Stomach (tissue), 9 donors: ENCODE measurements around the gene PRRC1. TPM values are rescaled to one million over a fixed set of nuclear protein-coding genes. Genes with fewer than 3 reads are reported as not detected.

ENCODE experiments used
- DNase-seq, 2 donors: peaks; one replicate each; pipeline versions ENCODE4 v3.0.0 to v3.0.0-alpha.2; 2013 to 2019
- H3K27ac ChIP-seq, 5 donors: fragments of 200-600 bp in 4 of 5; sonication (generic) in 4 of 5; one replicate each; pipeline ENCODE4 v1.5.1; 2013 to 2019; ENCODE audit warnings: mild to moderate bottlenecking in 1 of 5, moderate library complexity in 1 of 5
- H3K27me3 ChIP-seq, 3 donors: fragments of 200-600 bp; sonication (generic); one replicate each; pipeline ENCODE4 v1.5.1; 2017 to 2019; ENCODE audit warnings: mixed run types in 1 of 3
- H3K36me3 ChIP-seq, 4 donors: fragments of 200-600 bp; sonication (generic); 1 replicate in 3 of 4; 2 replicates in 1 of 4; pipeline ENCODE4 v1.5.1; 2016 to 2019
- H3K4me1 ChIP-seq, 4 donors: fragments of 200-600 bp; sonication (generic); one replicate each; pipeline ENCODE4 v1.5.1; 2016 to 2019
- H3K4me3 ChIP-seq, 4 donors: fragments of 200-600 bp; sonication (generic) in 3 of 4; one replicate each; pipeline ENCODE4 v1.5.1; 2016 to 2019; ENCODE audit warnings: mild to moderate bottlenecking in 1 of 4
- H3K9me3 ChIP-seq, 4 donors: fragments of 200-600 bp; sonication (generic); one replicate each; pipeline ENCODE4 v1.5.1; 2016 to 2019
- CTCF ChIP-seq, 7 experiments: fragments of 450-650 bp in 4 of 7; fragments of 200-600 bp in 3 of 7; sonication (generic) in 3 of 7; IDR thresholded peaks; one replicate each; pipeline ENCODE4 v1.5.1; 2016 to 2019; ENCODE audit warnings: antibody characterized with exemption in 7 of 7, control low read depth in 2 of 7, mild to moderate bottlenecking in 1 of 7
- EP300 ChIP-seq: sonication (generic); formaldehyde crosslinking; IDR thresholded peaks from one replicate; pipeline ENCODE4 v1.6.1; 2017; ENCODE audit warnings: antibody characterized with exemption
- POLR2A ChIP-seq, 4 donors: fragments of 450-650 bp; IDR thresholded peaks; one replicate each; pipeline ENCODE4 v1.6.1; 2016; ENCODE audit warnings: antibody characterized with exemption in 4 of 4, control low read depth in 2 of 4, mild to moderate bottlenecking in 1 of 4, moderate library complexity in 1 of 4
- POLR2AphosphoS5 ChIP-seq, 3 donors: sonication (generic); formaldehyde crosslinking; IDR thresholded peaks; one replicate each; pipeline ENCODE4 v1.6.1; 2016; ENCODE audit warnings: antibody characterized with exemption in 3 of 3
- WGBS, 5 donors: extraction: QIAGEN DNeasy Blood & Tissue Kit in 3 of 5; methylation state at CpG; one replicate each; pipeline versions ENCODE4 v1.1.5 to v1.1.7; 2013 to 2018; 5-methylcytosine and 5-hydroxymethylcytosine counted together
- intact Hi-C: fragments of 100-400 bp; cut with DNase I; formaldehyde crosslinking; loops from one replicate; pipeline ENCODE4 v1.15.1; 2023; ENCODE audit warnings: low total_unique reads
- polyA plus RNA-seq, 3 donors: library from polyadenylated mRNA; stranded (reverse); fragments of 200-250 nt; gene quantifications; one replicate each; pipeline ENCODE4 v1.2.3, GENCODE V29; 2013
- total RNA-seq, 5 donors: library from RNA; depleted of rRNA; stranded (reverse); fragments of >200 nt; gene quantifications; one replicate each; pipeline versions ENCODE4 v1.1.0 to v1.2.3, GENCODE V29; 2014 to 2016
- donor health status: healthy with polysubstance abuse.
- donor health status: Bipolar disorder and iron deficiency.
- donor health status: healthy.

PRRC1 gene
- total and polyA plus RNA-seq, 8 donors, result 12.5 to 82.8 (median 30.5) TPM

GRCh38 chr5:127571314-127572131 lies 54.1 kb downstream of the PRRC1 start:
- Histone ChIP-seq H3K9me3 (peaks cover 0 to 22% (median 10%) of the 10 kb centered on the region in 4 donors), H3K27me3 (no peaks in the 10 kb centered on the region), H3K27ac (no peak overlapping the region), H3K4me1 (peaks cover 0 to 4% (median 0%) of the 10 kb centered on the region in 4 donors), H3K36me3 (no peaks in the 10 kb centered on the region), H3K4me3 (no peak overlapping the region)
- TF ChIP-seq CTCF (IDR thresholded peaks at IDR 0.05) (no peak), POLR2AphosphoS5 (IDR thresholded peaks at IDR 0.05) (no peak), POLR2A (IDR thresholded peaks at IDR 0.05) (no peak), EP300 (no peak)
- no peak for DNase-seq
- 55 to 83% (median 76%) methylated on average over 3 of the region's 3 CpGs for WGBS, 5 donors
- intact Hi-C loops, result no loop called here

DNA sequence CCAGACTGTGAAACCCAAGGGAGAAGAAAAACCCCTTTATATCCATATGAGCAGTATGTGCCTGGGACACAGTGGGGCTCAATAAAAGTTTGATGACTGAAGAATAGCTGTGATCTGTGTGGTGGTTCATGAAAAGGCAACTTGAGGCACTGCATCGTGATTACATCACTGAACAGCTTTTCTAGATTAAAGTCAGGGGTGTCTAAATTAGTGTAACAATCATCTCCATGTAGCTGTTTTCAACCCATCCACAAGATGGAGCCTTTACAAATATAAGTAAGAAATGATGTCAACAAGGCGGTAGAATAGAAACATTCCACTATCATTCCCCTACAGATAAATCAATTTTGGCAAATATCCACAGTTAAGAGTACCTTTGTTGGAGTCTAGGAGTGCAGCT lies 55.5 kb downstream of the PRRC1 start:
- Histone ChIP-seq H3K9me3 (peaks cover 0 to 22% (median 10%) of the 10 kb centered on the region in 4 donors), H3K36me3 (no peaks in the 10 kb centered on the region), H3K4me3 (no peak overlapping the region), H3K27me3 (no peaks in the 10 kb centered on the region), H3K27ac (no peak overlapping the region), H3K4me1 (peaks cover 0 to 4% (median 0%) of the 10 kb centered on the region in 4 donors)
- no peak for TF ChIP-seq EP300
- TF ChIP-seq CTCF (IDR thresholded peaks at IDR 0.05), result peak in 3 of 7 experiments; percentile 12 to 24 (median 16)
- no peak for TF ChIP-seq POLR2AphosphoS5 (IDR thresholded peaks at IDR 0.05)
- TF ChIP-seq POLR2A (IDR thresholded peaks at IDR 0.05), result no peak
- no peak for DNase-seq
- 43 to 78% (median 53%) methylated on average over 2 of the region's 2 CpGs for WGBS, 5 donors
- intact Hi-C loops, result no loop called here

GRCh38 chr5:127574852-127575679 lies 57.6 kb downstream of the PRRC1 start:
- intact Hi-C loops, result no loop called here

More at GRCh38 chr5:127574852-127575679, 57.6 kb downstream of the PRRC1 start:
- peaks cover 0 to 22% (median 10%) of the 10 kb centered on the region in 4 donors for H3K9me3 ChIP-seq
- 61 to 73% (median 65%) methylated on average over 5 of the region's 5 CpGs for WGBS, 5 donors
- no peaks in the 10 kb centered on the region for H3K27me3 ChIP-seq
- H3K4me1 ChIP-seq, result peaks cover 0 to 4% (median 0%) of the 10 kb centered on the region in 4 donors
- H3K4me3 ChIP-seq, result no peak overlapping the region
- no peaks in the 10 kb centered on the region for H3K36me3 ChIP-seq
- TF ChIP-seq CTCF (IDR thresholded peaks at IDR 0.05) (no peak), POLR2A (IDR thresholded peaks at IDR 0.05) (no peak), POLR2AphosphoS5 (IDR thresholded peaks at IDR 0.05) (no peak), EP300 (no peak)
- no peak overlapping the region for H3K27ac ChIP-seq
- DNase-seq, result no peak
